GM18861 (cell line): ENCODE measurements around the gene COL25A1.
A peak's percentile ranks its signal among the peaks of the same experiment; 100 is the strongest.

Source experiments
- ATAC-seq: cut with Tn5 transposase; IDR thresholded peaks from one replicate; pipeline ENCODE4 v1.9.1; 2021; ENCODE audit not compliant: unreplicated experiment

The COL25A1 gene

GRCh38 chr4:108926061-108926460 lies 376.4 kb downstream of the COL25A1 start:
- no peak for ATAC-seq

GRCh38 chr4:108922191-108922590 lies 380.3 kb downstream of the COL25A1 start:
- ATAC-seq = no peak

GRCh38 chr4:108920395-108921087 lies 381.9 kb downstream of the COL25A1 start:
- no peak for ATAC-seq

DNA sequence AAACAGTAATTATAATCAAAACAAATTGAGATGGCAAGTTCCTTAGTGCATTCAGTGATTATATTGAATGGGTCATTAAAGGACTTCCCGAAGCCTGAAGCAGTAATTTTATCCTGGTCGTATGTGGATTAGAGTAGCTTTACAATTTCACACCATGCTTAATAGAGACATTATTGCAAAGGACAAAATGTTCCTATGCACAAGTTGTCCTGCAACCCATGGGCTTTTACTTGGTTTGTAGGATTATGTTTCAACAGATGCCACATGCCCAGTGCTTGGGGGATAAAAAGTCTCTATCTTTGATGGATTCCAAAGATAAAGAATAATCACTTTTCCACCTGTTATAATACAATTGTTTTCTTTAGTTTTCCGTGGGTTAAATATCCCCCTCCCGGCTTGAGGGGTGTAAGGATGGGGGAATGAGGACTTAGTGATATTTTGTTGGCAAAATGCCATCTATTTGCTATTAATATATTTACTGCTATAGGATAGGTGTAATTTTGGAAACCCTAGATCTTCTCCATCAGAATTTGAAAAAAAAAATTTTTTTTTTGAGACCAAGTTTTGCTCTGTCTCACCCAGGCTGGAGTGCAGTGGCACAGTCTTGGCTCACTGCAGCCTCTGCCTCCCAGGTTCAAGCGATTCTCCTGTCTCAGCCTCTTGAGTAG lies 383.1 kb downstream of the COL25A1 start:
- ATAC-seq = no peak

DNA sequence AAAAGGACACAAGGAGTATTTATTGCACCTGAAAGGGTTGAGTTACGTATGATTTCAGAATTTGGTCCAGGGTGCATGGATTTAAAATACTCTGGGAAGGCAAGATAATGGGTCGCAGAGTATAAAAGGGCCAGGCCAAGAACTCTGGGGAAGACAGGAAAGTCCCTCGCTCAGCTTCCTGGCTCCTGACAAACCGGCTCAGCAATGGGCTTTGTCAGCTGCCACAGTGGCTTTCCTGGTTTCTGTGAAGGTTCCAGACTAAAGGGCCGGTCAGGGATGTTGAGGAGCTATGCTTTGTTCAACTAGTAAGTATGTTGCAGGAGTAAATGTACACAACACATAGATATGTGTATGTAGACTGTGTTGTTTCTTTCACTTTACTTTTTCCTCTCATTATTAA lies 385.2 kb downstream of the COL25A1 start:
- ATAC-seq = no peak

GRCh38 chr4:108916638-108917037 lies 385.8 kb downstream of the COL25A1 start:
- ATAC-seq = no peak

DNA sequence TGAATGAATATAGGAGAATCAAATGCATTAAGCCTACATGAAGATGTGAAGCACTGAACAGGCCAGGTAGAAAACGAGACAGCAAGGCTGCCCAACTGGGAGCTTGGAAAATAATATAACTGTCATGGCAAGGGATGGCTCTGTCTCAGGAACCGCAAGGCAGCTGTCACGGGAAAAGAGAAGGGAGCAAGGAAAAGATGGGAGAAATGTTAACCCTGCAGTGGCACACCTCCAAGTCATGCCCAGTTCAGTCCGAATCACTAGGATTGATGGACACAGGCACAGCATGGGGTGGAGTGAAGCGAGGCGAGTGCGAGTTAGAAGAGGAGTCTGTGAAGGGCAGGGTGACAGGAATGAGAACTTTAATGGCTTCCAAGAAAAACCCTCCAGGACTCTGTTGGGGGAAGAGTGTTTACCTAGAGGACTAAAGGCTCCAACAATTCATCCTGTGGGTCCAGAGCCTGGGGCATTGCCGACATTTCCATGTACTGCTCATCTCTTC lies 395.5 kb downstream of the COL25A1 start:
- ATAC-seq = no peak

DNA sequence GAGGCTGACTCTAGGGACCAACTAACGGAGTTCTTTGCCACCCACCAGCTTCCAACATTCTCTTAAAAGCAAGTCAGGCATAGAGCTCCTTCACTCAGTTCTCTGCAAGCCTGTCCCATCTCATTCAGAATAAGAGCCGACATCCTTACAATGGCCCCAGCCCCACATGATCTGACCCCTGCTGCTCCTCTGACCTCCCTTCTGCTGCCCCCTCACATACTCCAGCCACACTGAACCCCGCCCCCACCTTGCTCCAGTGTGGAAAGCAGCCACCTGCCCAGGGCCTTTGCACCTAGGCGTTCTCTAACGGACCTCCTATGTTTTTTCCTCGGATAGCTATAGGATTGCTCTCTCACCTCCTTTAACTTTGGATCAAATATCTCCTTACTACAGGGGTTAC lies 396.5 kb downstream of the COL25A1 start:
- no peak for ATAC-seq

DNA sequence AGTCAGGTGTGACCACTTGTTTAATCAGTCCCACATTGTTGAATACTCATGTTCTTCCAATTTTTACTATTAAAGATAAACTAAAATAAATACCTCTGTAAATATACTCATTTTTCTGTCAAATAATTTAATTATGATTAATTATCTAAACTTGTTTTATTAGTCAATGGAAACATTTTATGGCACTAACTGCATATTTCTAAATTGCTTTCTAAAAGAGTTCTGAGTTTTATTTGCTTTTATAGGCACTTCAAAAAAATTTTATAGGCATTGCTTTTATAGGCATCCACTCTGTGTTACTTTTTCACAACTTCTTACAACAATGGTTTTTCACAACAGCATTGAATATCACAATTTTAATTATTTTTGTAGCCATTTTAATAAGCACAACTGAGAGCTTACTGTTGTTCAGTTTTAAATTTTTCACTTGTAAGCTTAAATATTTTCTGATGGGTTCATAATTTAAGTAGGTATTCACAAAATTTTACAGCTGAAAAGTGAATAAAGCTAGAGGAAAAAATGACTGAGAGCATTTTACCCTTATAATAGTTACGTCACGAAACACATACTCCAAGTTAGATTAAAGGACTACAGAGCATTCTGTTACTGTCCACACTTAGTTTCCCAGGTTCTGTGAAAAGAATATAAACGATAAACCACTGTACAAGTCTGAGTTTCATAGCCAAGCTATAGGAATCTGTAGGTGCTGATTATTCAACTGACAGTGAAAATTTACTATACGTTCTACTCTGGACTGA lies 398.8 kb downstream of the COL25A1 start:
- no peak for ATAC-seq

GRCh38 chr4:108902769-108903168 lies 399.7 kb downstream of the COL25A1 start:
- ATAC-seq = peak; percentile 98

DNA sequence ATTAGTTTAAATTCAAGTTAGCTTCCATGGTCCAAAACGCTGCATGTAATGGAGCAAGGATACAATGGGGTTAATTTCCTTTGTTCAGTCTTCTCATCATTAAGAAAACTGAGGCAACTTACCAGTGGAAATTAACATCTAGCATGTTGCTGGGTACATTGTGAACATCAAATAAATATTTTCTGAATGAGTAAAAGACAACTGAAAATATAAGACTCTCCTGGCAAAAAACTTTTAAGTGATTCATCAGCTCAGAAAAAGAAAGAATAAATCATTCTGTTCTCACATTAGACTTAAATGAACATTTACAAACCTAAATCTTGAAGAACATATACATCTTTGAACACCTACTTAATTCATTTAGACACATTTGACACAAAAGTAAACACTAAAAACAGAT lies 401.2 kb downstream of the COL25A1 start:
- no peak for ATAC-seq

- ATAC-seq = no peak
These were observed 402.4 kb downstream of the COL25A1 start for GRCh38 chr4:108900018-108900580.

DNA sequence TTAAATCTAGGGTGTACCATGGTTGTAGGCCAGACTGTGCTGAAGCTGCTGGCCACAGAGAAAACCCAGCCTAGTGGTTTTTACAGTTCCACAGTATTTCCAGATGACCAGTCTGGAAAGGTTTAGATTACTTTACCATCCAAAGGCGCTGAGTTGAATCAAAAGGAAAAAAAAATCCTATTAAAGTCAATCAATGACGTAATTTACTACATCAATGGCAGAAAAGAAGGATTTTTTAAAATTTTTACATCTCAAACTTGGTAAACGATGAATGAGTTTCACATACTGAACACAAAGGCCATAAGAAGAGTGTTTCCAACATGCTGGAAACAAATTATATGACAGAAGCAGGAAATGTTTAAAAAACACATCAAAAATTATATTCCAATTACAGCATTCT lies 409.0 kb downstream of the COL25A1 start:
- no peak for ATAC-seq

GRCh38 chr4:108891896-108892590 lies 410.4 kb downstream of the COL25A1 start:
- no peak for ATAC-seq

DNA sequence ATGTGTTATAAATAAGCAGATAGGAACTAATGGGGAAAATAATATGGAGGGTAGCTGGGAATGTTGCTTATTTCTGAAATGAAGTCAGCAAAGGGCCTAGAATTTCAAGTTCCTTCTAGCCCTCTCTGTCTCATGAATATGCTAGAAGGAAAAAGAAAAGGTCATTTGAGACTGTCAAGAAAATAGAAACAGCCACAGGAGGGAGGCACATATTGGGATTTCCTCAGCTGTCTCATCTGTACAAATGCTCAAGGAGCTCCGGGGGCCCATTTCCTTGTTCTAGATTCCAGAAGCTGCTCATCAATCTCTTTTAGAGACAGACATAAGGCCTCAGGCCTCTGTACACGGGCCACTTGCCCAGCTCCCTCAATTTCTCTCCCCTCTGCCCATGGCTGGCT lies 412.0 kb downstream of the COL25A1 start:
- ATAC-seq = no peak

DNA sequence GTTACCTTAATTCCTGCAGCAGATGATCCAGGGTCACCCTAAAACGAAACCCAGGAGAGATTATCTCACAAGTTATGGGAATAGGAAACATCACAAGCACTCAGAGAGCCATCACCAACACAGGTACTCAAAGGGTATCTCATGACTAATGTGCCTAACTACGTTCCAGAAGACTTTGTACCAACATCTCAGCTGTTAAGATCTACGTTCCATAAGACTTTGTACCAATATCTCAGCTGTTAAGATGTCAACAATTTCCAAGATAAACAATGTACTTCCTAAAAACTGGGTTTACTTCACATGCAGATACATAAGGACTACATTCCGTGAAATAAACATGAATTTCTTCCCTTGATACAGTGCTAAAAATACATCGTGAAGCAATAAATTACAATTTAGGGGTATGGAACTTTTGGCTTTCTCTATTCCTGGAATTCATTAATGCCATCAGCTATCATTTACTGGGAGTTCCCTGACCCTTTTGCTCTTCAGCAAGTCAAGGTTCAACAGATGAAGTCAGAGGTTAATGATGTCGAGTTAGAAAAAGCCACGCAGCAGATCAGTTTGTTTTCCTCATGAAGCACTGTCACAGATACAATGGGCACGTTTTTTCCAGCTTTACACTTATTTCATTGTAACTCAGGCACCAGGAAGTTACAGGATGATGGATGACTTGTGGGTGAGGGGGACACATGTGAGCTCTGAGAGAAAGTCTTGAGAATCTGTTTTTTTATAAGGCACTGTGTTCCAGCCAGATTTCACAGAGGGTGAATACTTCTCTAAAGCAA lies 412.6 kb downstream of the COL25A1 start:
- ATAC-seq = no peak

- no peak for ATAC-seq
These were observed 413.7 kb downstream of the COL25A1 start for GRCh38 chr4:108888769-108889168.

DNA sequence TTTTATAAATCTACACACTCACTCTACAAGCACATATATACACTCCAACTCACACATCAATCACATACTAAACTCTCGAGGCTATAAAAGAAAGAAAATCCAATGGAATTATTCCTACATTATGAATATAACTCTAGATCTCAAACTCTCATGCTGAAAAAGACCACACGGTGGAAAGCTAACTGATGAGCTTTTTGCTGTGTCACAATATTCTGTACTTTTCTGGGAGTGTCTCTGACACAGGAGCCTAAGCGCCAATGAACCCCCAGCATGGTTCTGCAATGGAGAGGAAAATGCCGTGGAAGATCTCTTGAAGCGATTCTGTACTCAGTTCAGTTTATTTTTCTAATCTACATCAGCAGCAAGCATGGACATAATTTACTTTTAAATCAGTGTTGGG lies 415.4 kb downstream of the COL25A1 start:
- no peak for ATAC-seq

DNA sequence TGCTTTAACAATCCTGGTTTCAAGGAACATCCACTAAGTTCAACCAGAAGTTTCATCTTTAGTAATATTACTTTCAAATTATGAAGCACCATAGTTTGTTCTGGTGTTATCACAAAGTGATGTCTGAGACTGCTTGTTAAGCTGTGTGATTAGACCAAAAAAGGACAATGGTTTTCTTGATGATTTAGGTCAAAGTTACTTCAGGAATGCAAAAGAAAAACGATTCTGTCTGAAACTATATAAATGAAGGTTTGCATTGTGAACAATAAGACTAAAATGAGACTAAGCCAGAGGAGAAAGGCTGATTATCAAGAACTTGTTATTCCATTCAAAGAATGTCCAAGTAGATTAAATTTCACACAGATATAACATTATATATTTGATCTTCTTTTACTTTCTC lies 417.2 kb downstream of the COL25A1 start:
- ATAC-seq = no peak

- ATAC-seq = no peak
These were observed 417.9 kb downstream of the COL25A1 start for GRCh38 chr4:108884596-108884995.
